Endothelial cell of umbilical vein (primary cell): ENCODE data around the gene ARHGEF12. TPM values are rescaled to one million over a fixed set of nuclear protein-coding genes. Genes with fewer than 3 reads are reported as not detected.

Source experiments
- BruUV-seq: library from RNA; stranded (reverse); fragments of 400-500 nt; replicated peaks from 2 replicates; lab custom pipeline; 2021; lab: Mats Ljungman, UMichigan
- CTCF ChIA-PET: fragments of 300-600, 350-600 bp; sonication (Branson Sonifier 250); formaldehyde crosslinking; loops from one replicate; lab custom pipeline; 2021; ENCODE audit warnings: antibody characterized with exemption, inconsistent platforms; lab: Charles Lee
- POLR2A ChIA-PET: fragments of 300-600, 350-600 bp; sonication (Branson Sonifier 250); formaldehyde crosslinking; loops from one replicate; lab custom pipeline; 2021; ENCODE audit warnings: antibody characterized with exemption, inconsistent platforms; lab: Charles Lee
- DNase-seq: peaks from one replicate; pipeline ENCODE4 v3.0.0-alpha.2; 2011; ENCODE audit warnings: low read depth, low spot score
- FAIRE-seq: peaks from 2 replicates; lab custom pipeline; 2011; peaks lifted over from hg19 to GRCh38; lab: Jason Lieb, UNC
- H2AFZ ChIP-seq: 2 replicates; pipeline ENCODE4 v1.6.0; 2012; ENCODE audit warnings: low read depth, low read length, control low read depth, inconsistent platforms
- H3K27ac ChIP-seq: 2 replicates; pipeline ENCODE4 v1.5.1; 2011; ENCODE audit warnings: low read depth, mild to moderate bottlenecking, control low read depth, low read length, moderate library complexity; ENCODE audit not compliant: insufficient read depth
- H3K27me3 ChIP-seq, 2 experiments: 2 replicates each; pipeline versions ENCODE4 v1.6.0 to v1.6.1; 2011; ENCODE audit warnings: low read length in 2 of 2, mixed read lengths in 1 of 2; ENCODE audit not compliant: control insufficient read depth in 2 of 2, insufficient read depth in 2 of 2
- H3K36me3 ChIP-seq, 2 experiments: 2 replicates in 1 of 2; 3 replicates in 1 of 2; pipeline ENCODE4 v1.5.1; 2011; ENCODE audit warnings: low read length in 2 of 2, mild to moderate bottlenecking in 1 of 2, moderate library complexity in 1 of 2; ENCODE audit not compliant: control insufficient read depth in 2 of 2, insufficient read depth in 2 of 2; ENCODE audit errors: extremely low read depth in 1 of 2
- H3K4me1 ChIP-seq: 3 replicates; pipeline ENCODE4 v1.5.1; 2011; ENCODE audit warnings: mild to moderate bottlenecking, low read length; ENCODE audit not compliant: control insufficient read depth, insufficient read depth; ENCODE audit errors: extremely low read depth
- H3K4me2 ChIP-seq: 2 replicates; pipeline ENCODE4 v1.6.1; 2011; ENCODE audit warnings: low read length, control low read depth, mixed read lengths; ENCODE audit not compliant: insufficient read depth
- H3K4me3 ChIP-seq, 3 experiments: fragments of 200-600 bp in 1 of 3; sonication (generic), shearing (Covaris generic) in 1 of 3; replicated peaks in 1 of 3; 2 replicates each; pipeline ENCODE4 v1.5.1; 2011 to 2016; ENCODE audit warnings: control low read depth in 3 of 3, low read length in 3 of 3, mild to moderate bottlenecking in 2 of 3, inconsistent platforms in 1 of 3, low read depth in 1 of 3, moderate library complexity in 1 of 3; ENCODE audit not compliant: insufficient read depth in 1 of 3
- H3K79me2 ChIP-seq: 2 replicates; pipeline ENCODE4 v1.6.0; 2012; ENCODE audit warnings: low read length, inconsistent platforms; ENCODE audit not compliant: control insufficient read depth, insufficient read depth
- H3K9ac ChIP-seq: replicated peaks from 2 replicates; pipeline ENCODE3; 2011; ENCODE audit warnings: low read length, control low read depth; ENCODE audit not compliant: insufficient read depth; ENCODE audit errors: extremely low read depth
- H3K9me1 ChIP-seq: replicated peaks from 3 replicates; pipeline ENCODE4 v1.6.0; 2011; ENCODE audit warnings: mild to moderate bottlenecking, low read length; ENCODE audit not compliant: control insufficient read depth, insufficient read depth; ENCODE audit errors: extremely low read depth
- H3K9me3 ChIP-seq: replicated peaks from 2 replicates; pipeline ENCODE4 v1.5.1; 2012; ENCODE audit warnings: low read length, inconsistent platforms; ENCODE audit not compliant: control insufficient read depth, insufficient read depth
- H4K20me1 ChIP-seq: replicated peaks from 2 replicates; pipeline ENCODE3; 2011; ENCODE audit warnings: mild to moderate bottlenecking, low read length; ENCODE audit not compliant: control insufficient read depth, insufficient read depth; ENCODE audit errors: extremely low read depth
- CTCF ChIP-seq, 2 donors: IDR thresholded peaks; 1 replicate in 1 of 2; 2 replicates in 1 of 2; pipeline ENCODE4 v1.5.1; 2011; ENCODE audit warnings: low read length in 2 of 2, mild to moderate bottlenecking in 2 of 2, moderate library complexity in 2 of 2, control low read depth in 1 of 2, inconsistent platforms in 1 of 2, low read depth in 1 of 2; ENCODE audit not compliant: insufficient read depth in 1 of 2; ENCODE audit errors: extremely low read depth in 1 of 2
- EZH2 ChIP-seq: IDR thresholded peaks from 2 replicates; pipeline ENCODE4 v1.6.1; 2012; ENCODE audit warnings: borderline replicate concordance, low read depth, mild to moderate bottlenecking, moderate library complexity, low read length, inconsistent platforms; ENCODE audit not compliant: severe bottlenecking
- FOS ChIP-seq: IDR thresholded peaks from 2 replicates; pipeline ENCODE4 v1.6.1; 2011; ENCODE audit warnings: mild to moderate bottlenecking, low read length, moderate library complexity, borderline replicate concordance; ENCODE audit not compliant: insufficient read depth
- GATA2 ChIP-seq: IDR thresholded peaks from 2 replicates; pipeline ENCODE4 v1.7.0; 2011; ENCODE audit warnings: low read depth, mild to moderate bottlenecking, moderate library complexity, mixed read lengths, low read length; ENCODE audit not compliant: insufficient read length, insufficient read depth
- JUN ChIP-seq: IDR thresholded peaks from 2 replicates; pipeline ENCODE4 v1.6.1; 2011; ENCODE audit warnings: borderline replicate concordance, low read depth; ENCODE audit not compliant: insufficient read length, insufficient read depth
- MAX ChIP-seq: IDR thresholded peaks from 2 replicates; pipeline ENCODE4 v1.6.1; 2011; ENCODE audit not compliant: insufficient read depth, insufficient read length
- MYC ChIP-seq: IDR thresholded peaks from one replicate; pipeline ENCODE4 v1.6.1; 2011; ENCODE audit warnings: mild to moderate bottlenecking, low read depth, low read length
- POLR2A ChIP-seq: IDR thresholded peaks from 2 replicates; pipeline ENCODE4 v1.6.1; 2012; ENCODE audit warnings: low read depth, mild to moderate bottlenecking, control low read depth, low read length
- POLR2AphosphoS5 ChIP-seq: IDR thresholded peaks from 2 replicates; pipeline ENCODE4 v1.6.1; 2012; ENCODE audit warnings: low read depth, mild to moderate bottlenecking, control low read depth, low read length, moderate library complexity; ENCODE audit not compliant: insufficient read depth
- dilution Hi-C: fragments of 300-500 bp; cut with MboI; formaldehyde crosslinking; loops from one replicate; pipeline ENCODE4 v1.15.0; 2019; ENCODE audit warnings: low sequenced_read_pairs; ENCODE audit not compliant: extremely low pct_ligation_motif_present
- intact Hi-C: fragments of 100-400 bp; cut with micrococcal nuclease; formaldehyde crosslinking; loops from one replicate; pipeline ENCODE4 v1.10.0; 2022
- polyA plus RNA-seq, 4 experiments: library from polyadenylated mRNA; depleted of rRNA in 3 of 4; stranded (reverse) in 3 of 4; unstranded in 1 of 4; fragments of >200 nt; gene quantifications; 2 replicates each; pipeline versions ENCODE4 v1.2.1 to v1.2.3, GENCODE V29; 2011 to 2012; ENCODE audit warnings: missing spikeins in 1 of 4
- total RNA-seq: library from RNA; stranded (reverse); gene quantifications from 2 replicates; pipeline ENCODE4 v1.2.3, GENCODE V29; 2021

Gene ARHGEF12
- total and polyA plus RNA-seq, 2 donors (not counting 3 experiments of a cell fraction or from before 2014, with no cell fraction given) = 20.9 to 125 TPM

- no peaks in the 10 kb centered on the region for H3K9me1 ChIP-seq
- ChIA-PET POLR2A (no interaction called here), CTCF (interaction anchor here (1.0 to 2.5 kb wide), 9 partner anchors 8 to 87 kb away, joined by 3 to 16 read pairs (median 4); partner anchors contain the start of gene ARHGEF12)
- dilution Hi-C loops = no loop called here
- H3K9ac ChIP-seq = no peak overlapping the region
- no peaks in the 10 kb centered on the region for H3K9me3 ChIP-seq
- H3K4me3 ChIP-seq = no peak overlapping the region
- intact Hi-C loops = loop anchor here (2.0 kb wide), 2 partner anchors 15 to 35 kb away; no protein-coding TSS in a partner anchor
- H3K27ac ChIP-seq = no peak overlapping the region
- no peaks in the 10 kb centered on the region for H3K27me3 ChIP-seq
- no peak for TF ChIP-seq MYC
- TF ChIP-seq GATA2 = peak; percentile 27
- DNase-seq (peak; percentile 64), FAIRE-seq (peak; percentile 8)
- H3K4me2 ChIP-seq = peak overlapping the region; percentile 38
- H4K20me1 ChIP-seq = peaks cover 19% of the 10 kb centered on the region
- no TSS peak for BruUV-seq
- no peaks in the 10 kb centered on the region for H3K36me3 ChIP-seq
- peaks cover 23% of the 10 kb centered on the region for H3K4me1 ChIP-seq
- peaks cover 92% of the 10 kb centered on the region for H3K79me2 ChIP-seq
- no peak overlapping the region for H2AFZ ChIP-seq
These were observed 53.7 kb downstream of the ARHGEF12 start for GRCh38 chr11:120389693-120390584.

- H3K79me2 ChIP-seq = peaks cover 92% of the 10 kb centered on the region
- H3K9ac ChIP-seq = no peak overlapping the region
- H3K4me3 ChIP-seq = no peak overlapping the region
- no peaks in the 10 kb centered on the region for H3K9me3 ChIP-seq
- peaks cover 23% of the 10 kb centered on the region for H3K4me1 ChIP-seq
- FAIRE-seq (no peak), DNase-seq (peak; percentile 22)
- H3K27me3 ChIP-seq = no peaks in the 10 kb centered on the region
- dilution Hi-C loops = no loop called here
- no peak overlapping the region for H3K27ac ChIP-seq
- POLR2A ChIA-PET = interaction anchor here (1.0 kb wide), 1 partner anchor 10 kb away, joined by 6 read pairs; no protein-coding TSS in a partner anchor
- no peaks in the 10 kb centered on the region for H3K36me3 ChIP-seq
- TF ChIP-seq POLR2AphosphoS5 (no peak), POLR2A (no peak), FOS (no peak), MYC (no peak), GATA2 (no peak), EZH2 (no peak), JUN (no peak), CTCF (IDR thresholded peaks at IDR 0.05; ENCODE audit: extremely low read depth in 1 of 2, insufficient read depth in 1 of 2, low read depth in 1 of 2, low read length in 2 of 2) (no peak), MAX (no peak)
- H3K4me2 ChIP-seq = peak overlapping the region; percentile 54
- no peak overlapping the region for H2AFZ ChIP-seq
- no TSS peak for BruUV-seq
- intact Hi-C loops = loop anchor here (2.0 kb wide), 2 partner anchors 16 to 34 kb away; no protein-coding TSS in a partner anchor
- peaks cover 19% of the 10 kb centered on the region for H4K20me1 ChIP-seq
- CTCF ChIA-PET = interaction anchor here (0.8 to 2.5 kb wide), 15 partner anchors 8 to 87 kb away, joined by 3 to 16 read pairs (median 4); partner anchors contain the start of gene ARHGEF12
- no peaks in the 10 kb centered on the region for H3K9me1 ChIP-seq
These were observed 54.3 kb downstream of the ARHGEF12 start for GRCh38 chr11:120390585-120390922.
